ENCODE measurements around the gene PIM3. TPM values are rescaled to one million over a fixed set of nuclear protein-coding genes. Genes with fewer than 3 reads are reported as not detected.
A peak's percentile ranks its signal among the peaks of the same experiment; 100 is the strongest.

The PIM3 gene
- total RNA-seq, 2 donors from 2014 or later = 29.9 to 37.2 TPM

- intact Hi-C loops (cut with DNase I) = no loop called here
- DNase-seq (ENCODE audit: low spot score) = no peak
Measured at GRCh38 chr22:49950396-49950994, 10.1 kb upstream of the PIM3 start.

- no peak for DNase-seq (ENCODE audit: low spot score)
- intact Hi-C loops (cut with DNase I) = no loop called here
Measured at GRCh38 chr22:49951000-49951677, 9.4 kb upstream of the PIM3 start.

- intact Hi-C loops (cut with DNase I) = no loop called here
- DNase-seq (ENCODE audit: low spot score) = no peak
Measured at GRCh38 chr22:49951678-49951985, 8.9 kb upstream of the PIM3 start.

- intact Hi-C loops (cut with DNase I) = no loop called here
- DNase-seq (ENCODE audit: low spot score) = no peak
Measured at GRCh38 chr22:49951986-49952896, 8.3 kb upstream of the PIM3 start.

GRCh38 chr22:49953027-49953679 is 7.4 kb upstream of the PIM3 start:
- DNase-seq (ENCODE audit: low spot score) = no peak
- intact Hi-C loops (cut with DNase I) = no loop called here

GRCh38 chr22:49953680-49954344 is 6.8 kb upstream of the PIM3 start:
- intact Hi-C loops (cut with DNase I) = no loop called here
- DNase-seq (ENCODE audit: low spot score) = no peak

GRCh38 chr22:49954354-49954753 is 6.2 kb upstream of the PIM3 start:
- DNase-seq (ENCODE audit: low spot score) = no peak
- intact Hi-C loops (cut with DNase I) = no loop called here

GRCh38 chr22:49954991-49955580 is 5.5 kb upstream of the PIM3 start:
- no peak for DNase-seq (ENCODE audit: low spot score)
- intact Hi-C loops (cut with DNase I) = no loop called here

- intact Hi-C loops (cut with DNase I) = no loop called here
- DNase-seq (ENCODE audit: low spot score) = no peak
Measured at GRCh38 chr22:49955581-49956417, 4.8 kb upstream of the PIM3 start.

GRCh38 chr22:49956418-49956770 is 4.2 kb upstream of the PIM3 start:
- DNase-seq (ENCODE audit: low spot score) = no peak
- intact Hi-C loops (cut with DNase I) = no loop called here

- intact Hi-C loops (cut with DNase I) = no loop called here
- no peak for DNase-seq (ENCODE audit: low spot score)
Measured at GRCh38 chr22:49956914-49957825, 3.4 kb upstream of the PIM3 start.

GRCh38 chr22:49957826-49958365 is 2.7 kb upstream of the PIM3 start:
- no peak for DNase-seq (ENCODE audit: low spot score)
- intact Hi-C loops (cut with DNase I) = no loop called here

GRCh38 chr22:49958366-49958921 is 2.1 kb upstream of the PIM3 start:
- intact Hi-C loops (cut with DNase I) = no loop called here
- DNase-seq (ENCODE audit: low spot score) = peak; percentile 64

GRCh38 chr22:49958931-49959781 is 1.4 kb upstream of the PIM3 start:
- intact Hi-C loops (cut with DNase I) = no loop called here
- peak; percentile 83 for DNase-seq (ENCODE audit: low spot score)

GRCh38 chr22:49959782-49960158 is 802 bp upstream of the PIM3 start:
- DNase-seq (ENCODE audit: low spot score) = no peak
- intact Hi-C loops (cut with DNase I) = loop anchor here in 1 of 2 donors (5.0 kb wide), 1 partner anchor 283 kb away; no protein-coding TSS in a partner anchor
